IMR-90 (cell line): ENCODE results near the gene ROBO4. TPM values are rescaled to one million over a fixed set of nuclear protein-coding genes. Genes with fewer than 3 reads are reported as not detected.
A peak's percentile ranks its signal among the peaks of the same experiment; 100 is the strongest.

Experiments used
- ATAC-seq: fragments of 200-7000 bp; cut with Tn5 transposase; 2 replicates; pipeline ENCODE4 v1.9.1; 2020; ENCODE audit warnings: low read depth, mild to moderate bottlenecking, moderate library complexity
- BruUV-seq: library from RNA; stranded (reverse); fragments of 400-500 nt; replicated peaks from 2 replicates; lab custom pipeline; 2021; lab: Mats Ljungman, UMichigan
- CTCF ChIA-PET: fragments of 300-600 bp; formaldehyde crosslinking; extraction: SDS; loops from one replicate; lab custom pipeline; 2021; ENCODE audit warnings: antibody characterized with exemption; lab: Yijun Ruan, JAX
- POLR2A ChIA-PET: fragments of 300-600 bp; sonication (Branson Sonifier 250); formaldehyde crosslinking; loops from one replicate; lab custom pipeline; 2022; ENCODE audit warnings: antibody characterized with exemption; ENCODE audit not compliant: unreplicated experiment; lab: Charles Lee
- DNase-seq: peaks from one replicate; pipeline ENCODE4 v3.0.0; 2013
- H2AFZ ChIP-seq: replicated peaks from 2 replicates; pipeline ENCODE3; 2013; ENCODE audit warnings: low read length, mild to moderate bottlenecking; ENCODE audit not compliant: poor library complexity
- H2AK5ac ChIP-seq: 2 replicates; pipeline ENCODE4 v1.6.1; 2013; ENCODE audit warnings: low read depth, low read length, inconsistent platforms
- H2AK9ac ChIP-seq: replicated peaks from 2 replicates; pipeline ENCODE3; 2013; ENCODE audit warnings: mild to moderate bottlenecking, low read depth, low read length, moderate library complexity; ENCODE audit not compliant: poor library complexity
- H2BK120ac ChIP-seq: 2 replicates; pipeline ENCODE4 v1.6.1; 2013; ENCODE audit warnings: low read depth, low read length, inconsistent platforms
- H2BK15ac ChIP-seq: 3 replicates; pipeline ENCODE4 v1.6.1; 2013; ENCODE audit warnings: low read depth, low read length, inconsistent platforms
- H2BK20ac ChIP-seq: 2 replicates; pipeline ENCODE4 v1.6.1; 2013; ENCODE audit warnings: low read depth, mild to moderate bottlenecking, inconsistent platforms, low read length, moderate library complexity
- H2BK5ac ChIP-seq: 2 replicates; pipeline ENCODE4 v1.6.1; 2013; ENCODE audit warnings: mild to moderate bottlenecking, low read depth, low read length, inconsistent platforms; ENCODE audit not compliant: poor library complexity, severe bottlenecking
- H3K14ac ChIP-seq: replicated peaks from 2 replicates; pipeline ENCODE4 v1.6.1; 2013; ENCODE audit warnings: low read depth, low read length, inconsistent platforms
- H3K18ac ChIP-seq: 2 replicates; pipeline ENCODE4 v1.6.1; 2013; ENCODE audit warnings: low read depth, low read length, control low read depth
- H3K23ac ChIP-seq: 2 replicates; pipeline ENCODE4 v1.6.1; 2013; ENCODE audit warnings: low read depth, low read length, inconsistent platforms
- H3K27ac ChIP-seq: 2 replicates; pipeline ENCODE4 v1.5.1; 2013; ENCODE audit warnings: mild to moderate bottlenecking, control low read depth, low read length; ENCODE audit not compliant: insufficient read depth
- H3K27me3 ChIP-seq: 2 replicates; pipeline ENCODE4 v1.6.1; 2013; ENCODE audit warnings: low read length; ENCODE audit not compliant: control insufficient read depth, insufficient read depth
- H3K36me3 ChIP-seq: 2 replicates; pipeline ENCODE4 v1.6.1; 2013; ENCODE audit warnings: low read length, mixed read lengths; ENCODE audit not compliant: control insufficient read depth, insufficient read depth
- H3K4ac ChIP-seq: 2 replicates; pipeline ENCODE4 v1.6.1; 2013; ENCODE audit warnings: low read depth, low read length, inconsistent platforms
- H3K4me1 ChIP-seq: 2 replicates; pipeline ENCODE4 v1.6.1; 2013; ENCODE audit warnings: low read length, mixed read lengths; ENCODE audit not compliant: control insufficient read depth, insufficient read depth
- H3K4me2 ChIP-seq: 2 replicates; pipeline ENCODE4 v1.6.1; 2013; ENCODE audit warnings: low read depth, mild to moderate bottlenecking, control low read depth, low read length, moderate library complexity
- H3K4me3 ChIP-seq: 2 replicates; pipeline ENCODE4 v1.5.1; 2013; ENCODE audit warnings: low read depth, mild to moderate bottlenecking, control low read depth, low read length, moderate library complexity; ENCODE audit not compliant: insufficient read depth
- H3K56ac ChIP-seq: 2 replicates; pipeline ENCODE4 v1.6.1; 2013; ENCODE audit warnings: low read length, inconsistent platforms; ENCODE audit not compliant: insufficient read depth; ENCODE audit errors: extremely low read depth
- H3K79me1 ChIP-seq, 2 experiments: 2 replicates each; pipeline ENCODE4 v1.6.1; 2013; ENCODE audit warnings: low read length in 2 of 2, inconsistent platforms in 1 of 2, low read depth in 1 of 2
- H3K9ac ChIP-seq: 2 replicates; pipeline ENCODE4 v1.6.1; 2013; ENCODE audit warnings: low read depth, low read length, control low read depth
- H3K9me1 ChIP-seq: 2 replicates; pipeline ENCODE4 v1.6.1; 2013; ENCODE audit warnings: low read length, inconsistent platforms; ENCODE audit not compliant: insufficient read depth
- H3K9me3 ChIP-seq: 2 replicates; pipeline ENCODE4 v1.6.1; 2013; ENCODE audit warnings: low read length; ENCODE audit not compliant: control insufficient read depth, insufficient read depth
- H4K20me1 ChIP-seq: 2 replicates; pipeline ENCODE4 v1.6.1; 2013; ENCODE audit warnings: low read length, inconsistent platforms; ENCODE audit not compliant: insufficient read depth
- H4K5ac ChIP-seq: 2 replicates; pipeline ENCODE4 v1.6.1; 2013; ENCODE audit warnings: mild to moderate bottlenecking, low read depth, low read length, control low read depth
- H4K8ac ChIP-seq, 2 experiments: 2 replicates each; pipeline ENCODE4 v1.6.1; 2013; ENCODE audit warnings: low read depth in 2 of 2, low read length in 2 of 2, control low read depth in 1 of 2, inconsistent platforms in 1 of 2
- H4K91ac ChIP-seq: 2 replicates; pipeline ENCODE4 v1.6.1; 2013; ENCODE audit warnings: low read depth, low read length, inconsistent platforms; ENCODE audit not compliant: insufficient read depth
- BHLHE40 ChIP-seq: fragments of 150-350 bp; IDR thresholded peaks from 2 replicates; pipeline ENCODE4 v1.6.1; 2016; ENCODE audit warnings: mild to moderate bottlenecking, low read depth, low read length
- CEBPB ChIP-seq: IDR thresholded peaks from 2 replicates; pipeline ENCODE4 v1.6.1; 2012; ENCODE audit warnings: low read depth, low read length, improper control_type of control experiment
- FOS ChIP-seq: fragments of 150-350 bp; IDR thresholded peaks from 2 replicates; pipeline ENCODE4 v1.6.1; 2016; ENCODE audit warnings: low read depth, low read length
- MAFK ChIP-seq: IDR thresholded peaks from 2 replicates; pipeline ENCODE4 v1.6.1; 2012; ENCODE audit warnings: low read depth, low read length, improper control_type of control experiment
- RFX5 ChIP-seq: IDR thresholded peaks from 2 replicates; pipeline ENCODE4 v1.8.0; 2012; ENCODE audit warnings: low read depth, mild to moderate bottlenecking, low read length, moderate library complexity
- WGBS, 2 experiments: methylation state at CpG; one replicate each; pipeline versions ENCODE4 v1.1.5 to v1.1.7; 2013; ENCODE audit warnings: missing lambda C conversion rate in 2 of 2; ENCODE audit not compliant: insufficient read length in 1 of 2; ENCODE audit errors: extremely low coverage in 2 of 2; 5-methylcytosine and 5-hydroxymethylcytosine counted together
- dilution Hi-C: fragments of 300-500 bp; cut with HindIII; formaldehyde crosslinking; loops from one replicate; pipeline ENCODE4 v1.14.3; 2018; ENCODE audit warnings: low sequenced_read_pairs; ENCODE audit not compliant: unreplicated experiment
- in situ Hi-C: fragments of 300-500 bp; cut with MboI; formaldehyde crosslinking; loops from 3 replicates; pipeline ENCODE4 v1.14.3; 2019; ENCODE audit warnings: low sequenced_read_pairs, inconsistent platforms, mixed read lengths
- intact Hi-C: fragments of 100-400 bp; cut with micrococcal nuclease; formaldehyde crosslinking; loops from 2 replicates; pipeline ENCODE4 v1.10.0; 2022
- polyA plus RNA-seq, 3 experiments: library from polyadenylated mRNA; depleted of rRNA; stranded (reverse); fragments of >200 nt; gene quantifications; 2 replicates each; pipeline ENCODE4 v1.2.3, GENCODE V29; 2012; ENCODE audit warnings: low replicate concordance in 1 of 3
- total RNA-seq: library from RNA; depleted of rRNA; stranded (reverse); fragments of >200 nt; gene quantifications from 2 replicates; pipeline ENCODE4 v1.2.3, GENCODE V29; 2012

The ROBO4 gene
- total and polyA plus RNA-seq, 2 of the 4 experiments (the other 2 are of a cell fraction): 0.72 to 0.82 TPM

DNA sequence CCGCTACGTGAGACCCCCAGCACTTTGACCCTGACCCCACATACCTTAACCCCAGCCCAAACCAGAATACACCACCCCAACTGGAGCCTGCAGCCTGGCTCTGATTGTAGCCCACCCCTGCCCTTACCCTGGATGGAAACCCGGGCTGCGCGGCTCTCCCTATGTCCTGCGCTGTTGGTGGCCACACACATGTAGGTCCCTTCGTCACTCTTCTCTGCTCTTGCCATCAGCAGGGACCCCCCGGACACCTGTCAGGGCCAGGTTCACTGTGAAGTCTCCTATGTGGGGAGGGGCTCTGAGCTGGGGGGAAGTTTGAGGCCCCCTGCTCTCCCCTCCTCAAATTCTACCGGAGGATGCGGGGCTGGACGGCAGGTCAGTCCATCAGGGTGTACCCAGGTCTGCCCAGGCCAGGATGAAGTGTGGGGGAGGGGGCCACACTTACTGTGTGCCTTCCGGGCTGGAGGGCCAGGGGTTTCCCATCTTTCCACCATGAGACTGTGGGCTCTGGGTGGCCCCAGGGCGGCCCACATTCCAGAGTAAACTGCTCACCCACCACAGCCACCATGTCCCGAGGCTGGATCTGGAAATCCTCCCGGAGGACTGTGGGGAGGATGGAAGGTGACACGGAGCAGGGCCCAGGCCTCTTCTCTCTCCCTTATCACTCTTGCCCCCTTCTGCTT lies 1.5 kb downstream of the ROBO4 start:
- no peak for TF ChIP-seq FOS
- TF ChIP-seq CEBPB: no peak
- TF ChIP-seq RFX5: no peak
- no peak for TF ChIP-seq BHLHE40
- no peak for TF ChIP-seq MAFK
- WGBS, 2 experiments: no CpG with 5 or more reads among the region's 16 CpGs
- Histone ChIP-seq H3K23ac (0 out of 2 replicates have a peak overlapping the region, but pooled peaks have one; percentile 10), H2AK9ac (peak overlapping the region; percentile 83), H3K4me2 (no peak overlapping the region), H3K9me3 (no peaks in the 10 kb centered on the region), H3K36me3 (no peaks in the 10 kb centered on the region), H4K91ac (peak overlapping the region; percentile 92), H3K9me1 (peaks cover 42% of the 10 kb centered on the region), H4K8ac (peak overlapping the region; percentile 69 to 94; a peak in 3 of 4 replicates), H3K79me1 (peaks cover 1 to 17% of the 10 kb centered on the region in 2 experiments; a peak in 3 of 4 replicates), H3K4ac (peak overlapping the region; percentile 87), H2AK5ac (peak overlapping the region; percentile 90), H3K18ac (no peak overlapping the region), H3K9ac (no peak overlapping the region), H3K56ac (no peak overlapping the region), H3K27me3 (no peaks in the 10 kb centered on the region), H2BK15ac (peak overlapping the region; percentile 99; the same call in 2 of the 3 replicates), H4K20me1 (no peaks in the 10 kb centered on the region), H4K5ac (no peak overlapping the region), H2AFZ (peak overlapping the region; percentile 28), H2BK20ac (peak overlapping the region; percentile 82; the same call in 1 of the 2 replicates), H2BK120ac (peak overlapping the region; percentile 98), H3K4me3 (no peak overlapping the region), H3K27ac (no peak overlapping the region), H2BK5ac (no peak overlapping the region), H3K14ac (peak overlapping the region; percentile 65), H3K4me1 (peaks cover 39% of the 10 kb centered on the region)
- DNase-seq (no peak), ATAC-seq (no peak)
- dilution Hi-C loops: no loop called here
- CTCF ChIA-PET: interaction anchor here (1.1 kb wide), 1 partner anchor 13 kb away, joined by 3 read pairs; no protein-coding TSS in a partner anchor
- intact Hi-C loops: no loop called here
- no TSS peak for BruUV-seq
- in situ Hi-C loops: no loop called here
- POLR2A ChIA-PET: no interaction called here
